CD14-positive monocyte (primary cell): ENCODE results near the gene SERPINA3. TPM values are rescaled to one million over a fixed set of nuclear protein-coding genes. Genes with fewer than 3 reads are reported as not detected.
"Not testable (repeated sequence)": the region's sequence is repeated elsewhere in the genome, so short reads cannot be mapped to it uniquely, and the experiment has no call there.

Experiments used
- DNase-seq, 3 donors: peaks; one replicate each; pipeline ENCODE4 v3.0.0-alpha.2; 2011 to 2022
- H2AFZ ChIP-seq: 2 replicates; pipeline ENCODE4 v1.6.0; 2012; ENCODE audit warnings: mild to moderate bottlenecking, low read depth, low read length, inconsistent platforms; ENCODE audit not compliant: insufficient read depth, poor library complexity, severe bottlenecking
- H3K27ac ChIP-seq, 2 donors: 1 replicate in 1 of 2; 2 replicates in 1 of 2; pipeline ENCODE4 v1.5.1; 2012 to 2013; ENCODE audit warnings: low read length in 2 of 2, control low read depth in 1 of 2, inconsistent platforms in 1 of 2, low read depth in 1 of 2, mild to moderate bottlenecking in 1 of 2
- H3K27me3 ChIP-seq, 2 donors: one replicate each; pipeline versions ENCODE4 v1.6.0 to v1.6.1; 2011 to 2013; ENCODE audit warnings: low read length in 2 of 2; ENCODE audit not compliant: control insufficient read depth in 2 of 2, insufficient read depth in 2 of 2
- H3K36me3 ChIP-seq, 2 donors: replicated peaks in 1 of 2; 1 replicate in 1 of 2; 2 replicates in 1 of 2; pipeline versions ENCODE4 v1.5.1 to v1.6.1; 2012 to 2013; ENCODE audit warnings: low read length in 2 of 2, control low read depth in 1 of 2, inconsistent platforms in 1 of 2, mild to moderate bottlenecking in 1 of 2; ENCODE audit not compliant: insufficient read depth in 2 of 2, control insufficient read depth in 1 of 2
- H3K4me1 ChIP-seq, 2 donors: 1 replicate in 1 of 2; 2 replicates in 1 of 2; pipeline versions ENCODE4 v1.5.1 to v1.6.1; 2012 to 2013; ENCODE audit warnings: low read length in 2 of 2, control low read depth in 1 of 2, inconsistent platforms in 1 of 2, mild to moderate bottlenecking in 1 of 2, moderate library complexity in 1 of 2; ENCODE audit not compliant: insufficient read depth in 2 of 2, control insufficient read depth in 1 of 2
- H3K4me2 ChIP-seq: replicated peaks from 2 replicates; pipeline ENCODE3; 2012; ENCODE audit warnings: low read length, moderate library complexity, mild to moderate bottlenecking; ENCODE audit not compliant: poor library complexity, severe bottlenecking; ENCODE audit errors: extremely low read depth
- H3K4me3 ChIP-seq, 3 experiments: fragments of 200-600 bp in 1 of 3; sonication (generic) in 1 of 3; replicated peaks in 1 of 3; 1 replicate in 2 of 3; 2 replicates in 1 of 3; pipeline ENCODE4 v1.5.1; 2011 to 2013; ENCODE audit warnings: low read length in 3 of 3, mild to moderate bottlenecking in 3 of 3, control low read depth in 2 of 3, low read depth in 2 of 3, inconsistent platforms in 1 of 3, moderate library complexity in 1 of 3
- H3K79me2 ChIP-seq: 2 replicates; pipeline ENCODE4 v1.6.0; 2012; ENCODE audit warnings: mild to moderate bottlenecking, control low read depth, inconsistent platforms, low read length, moderate library complexity; ENCODE audit not compliant: insufficient read depth
- H3K9ac ChIP-seq: 2 replicates; pipeline ENCODE4 v1.6.0; 2017; ENCODE audit warnings: low read length, mild to moderate bottlenecking; ENCODE audit not compliant: insufficient read depth, poor library complexity, severe bottlenecking
- H3K9me3 ChIP-seq, 2 donors: replicated peaks in 1 of 2; 1 replicate in 1 of 2; 2 replicates in 1 of 2; pipeline versions ENCODE4 v1.5.1 to v1.6.1; 2012 to 2013; ENCODE audit warnings: low read length in 2 of 2, control low read depth in 1 of 2; ENCODE audit not compliant: control insufficient read depth in 1 of 2, insufficient read depth in 1 of 2
- H4K20me1 ChIP-seq: 2 replicates; pipeline ENCODE4 v1.6.0; 2012; ENCODE audit warnings: mild to moderate bottlenecking, low read length, control low read depth, moderate library complexity; ENCODE audit not compliant: insufficient read depth
- H3K27ac Mint-ChIP-seq, 7 donors: one replicate each; pipeline ENCODE4 v1.8.0; 2020; ENCODE audit warnings: mild to moderate bottlenecking in 7 of 7, mixed read lengths in 7 of 7, moderate library complexity in 6 of 7, inconsistent platforms in 2 of 7
- H3K27me3 Mint-ChIP-seq, 3 donors: one replicate each; pipeline ENCODE4 v1.8.0; 2021 to 2022; ENCODE audit warnings: low read depth in 3 of 3, mild to moderate bottlenecking in 3 of 3, mixed read lengths in 3 of 3, moderate library complexity in 3 of 3, inconsistent platforms in 1 of 3
- H3K36me3 Mint-ChIP-seq, 2 donors: one replicate each; pipeline ENCODE4 v1.8.0; 2020; ENCODE audit warnings: mixed read lengths in 2 of 2, inconsistent platforms in 1 of 2, mild to moderate bottlenecking in 1 of 2
- H3K4me1 Mint-ChIP-seq: one replicate; pipeline ENCODE4 v1.8.0; 2020; ENCODE audit warnings: mild to moderate bottlenecking, mixed read lengths
- H3K4me3 Mint-ChIP-seq, 2 donors: one replicate each; pipeline ENCODE4 v1.8.0; 2020; ENCODE audit warnings: mild to moderate bottlenecking in 2 of 2, mixed read lengths in 2 of 2, moderate library complexity in 1 of 2
- H3K9me3 Mint-ChIP-seq, 7 donors: one replicate each; pipeline ENCODE4 v1.8.0; 2020 to 2022; ENCODE audit warnings: mixed read lengths in 7 of 7, mild to moderate bottlenecking in 6 of 7, moderate library complexity in 6 of 7, inconsistent platforms in 2 of 7
- CTCF ChIP-seq: fragments of 200-600 bp; IDR thresholded peaks from one replicate; pipeline ENCODE4 v1.8.0; 2022; ENCODE audit warnings: antibody characterized with exemption, mild to moderate bottlenecking
- WGBS: methylation state at CpG from one replicate; pipeline ENCODE4 v1.1.5; 2013; ENCODE audit warnings: missing lambda C conversion rate; ENCODE audit not compliant: insufficient coverage; 5-methylcytosine and 5-hydroxymethylcytosine counted together
- intact Hi-C, 2 donors: fragments of 100-400 bp; cut with micrococcal nuclease; formaldehyde crosslinking; loops; one replicate each; pipeline versions ENCODE4 v1.15.0 to v1.15.1; 2023
- polyA plus RNA-seq, 3 donors: library from polyadenylated mRNA; depleted of rRNA in 1 of 3; unstranded in 2 of 3; stranded (reverse) in 1 of 3; fragments of 300-500 nt in 2 of 3; fragments of >200 nt in 1 of 3; fragmentation: Illumina TruSeq in 2 of 3; gene quantifications; 1 replicate in 2 of 3; 2 replicates in 1 of 3; pipeline ENCODE4 v1.2.3, GENCODE V29; 2012 to 2021

The SERPINA3 gene
- polyA plus RNA-seq, 3 donors, result not detected

GRCh38 chr14:94575730-94576585 is 36.2 kb upstream of the SERPINA3 start:
- Histone ChIP-seq H3K4me3 (no peak overlapping the region), H3K27me3 (no peaks in the 10 kb centered on the region), H4K20me1 (no peaks in the 10 kb centered on the region), H3K79me2 (no peaks in the 10 kb centered on the region), H3K9ac (no peak overlapping the region), H3K27ac (no peak overlapping the region), H3K9me3 (peaks cover 0 to under 1% of the 10 kb centered on the region in 2 donors), H3K36me3 (no peaks in the 10 kb centered on the region), H3K4me2 (no peak overlapping the region), H2AFZ (no peak overlapping the region), H3K4me1 (no peaks in the 10 kb centered on the region)
- Mint-ChIP-seq H3K4me3 (no peak overlapping the region), H3K9me3 (peaks cover 0 to 12% (median 3%) of the 10 kb centered on the region in 7 donors), H3K36me3 (no peaks in the 10 kb centered on the region), H3K4me1 (no peaks in the 10 kb centered on the region), H3K27ac (no peak overlapping the region), H3K27me3 (peaks cover 0 to 2% (median 2%) of the 10 kb centered on the region in 3 donors)
- no peak for TF ChIP-seq CTCF
- 98% methylated on average over 5 of the region's 5 CpGs for WGBS
- intact Hi-C loops, result no loop called here
- no peak for DNase-seq

GRCh38 chr14:94577472-94577871 is 34.7 kb upstream of the SERPINA3 start:
- H3K4me1 Mint-ChIP-seq, H3K9me3 Mint-ChIP-seq, H3K4me3 Mint-ChIP-seq, H3K79me2 ChIP-seq, H3K36me3 ChIP-seq, H4K20me1 ChIP-seq, H3K9me3 ChIP-seq, H3K36me3 Mint-ChIP-seq, H3K27me3 Mint-ChIP-seq, H3K4me2 ChIP-seq, H3K9ac ChIP-seq, H3K27me3 ChIP-seq, H3K27ac Mint-ChIP-seq, H3K27ac ChIP-seq, H3K4me3 ChIP-seq, DNase-seq, H2AFZ ChIP-seq, H3K4me1 ChIP-seq, intact Hi-C loops: not testable (repeated sequence)
